ENCODE measurements around the gene DEDD. TPM values are rescaled to one million over a fixed set of nuclear protein-coding genes. Genes with fewer than 3 reads are reported as not detected.

DEDD gene
- total RNA-seq, 2 experiments from 2014 or later: 21.1 to 41.9 TPM

DNA sequence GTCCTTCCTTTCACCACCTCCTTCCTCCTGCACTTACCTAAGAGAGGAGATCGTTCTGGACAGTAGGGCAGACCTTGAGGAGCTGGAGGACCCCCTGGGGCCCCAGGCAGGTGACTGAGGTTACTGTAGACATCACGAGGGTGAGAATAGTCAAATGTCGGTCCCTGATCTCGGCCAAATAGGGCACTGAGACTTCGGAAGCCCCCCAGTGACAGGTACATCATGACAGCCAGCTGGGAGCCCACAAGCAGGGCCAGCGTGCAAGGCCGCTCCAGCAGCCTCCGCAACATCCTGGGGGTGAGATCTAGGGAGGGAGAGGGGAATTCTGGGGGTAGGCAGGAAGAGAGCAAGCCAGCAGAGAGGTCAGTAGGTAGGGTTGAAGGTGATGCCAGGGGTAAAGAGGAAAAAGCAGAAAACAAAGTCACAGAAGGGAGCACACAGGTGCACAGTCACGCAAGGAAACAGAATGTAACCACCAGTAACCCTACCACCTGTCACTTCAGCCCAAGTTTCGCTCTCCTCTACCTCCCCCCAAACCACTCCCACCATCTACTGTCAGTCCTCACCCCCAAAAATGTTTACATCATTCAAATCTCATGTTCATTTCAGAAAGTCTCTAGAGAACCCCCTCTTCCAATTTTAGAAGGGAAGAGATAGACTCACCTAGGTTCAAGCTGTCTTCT, 43.4 kb upstream of the DEDD start:
- H3K9me3 ChIP-seq (ENCODE audit: low read length): no peaks in the 10 kb centered on the region
- ChIA-PET POLR2A (interaction anchor here (1.0 to 3.1 kb wide), 3 partner anchors 9 to 522 kb away, joined by 5 to 23 read pairs (median 5); partner anchors contain the start of genes PPOX and TOMM40L), CTCF (ENCODE audit: unreplicated experiment) (interaction anchor here (1.4 to 1.8 kb wide), 3 partner anchors 10 to 50 kb away, joined by 3 to 10 read pairs (median 4); partner anchors contain the start of genes DEDD, PPOX and TOMM40L)
- peak overlapping the region; percentile 60 for H3K27ac ChIP-seq (ENCODE audit: low read depth, low read length, poor library complexity, severe bottlenecking)
- H2AFZ ChIP-seq (ENCODE audit: low read length): no peak overlapping the region
- BruUV-seq (replicated peaks): no TSS peak
- H4K20me1 ChIP-seq (ENCODE audit: insufficient read depth, low read length): no peaks in the 10 kb centered on the region
- DNase-seq (ENCODE audit: low spot score): peak; percentile 62
- H3K4me2 ChIP-seq (ENCODE audit: low read length): peak overlapping the region; percentile 99
- peaks cover 46% of the 10 kb centered on the region for H3K36me3 ChIP-seq (ENCODE audit: insufficient read depth, low read length)
- peaks cover 29% of the 10 kb centered on the region for H3K4me1 ChIP-seq (ENCODE audit: insufficient read depth, low read length, poor library complexity, severe bottlenecking)
- H3K9me2 ChIP-seq (ENCODE audit: insufficient read depth, low read length): no peaks in the 10 kb centered on the region
- TF ChIP-seq, protein P1, sequence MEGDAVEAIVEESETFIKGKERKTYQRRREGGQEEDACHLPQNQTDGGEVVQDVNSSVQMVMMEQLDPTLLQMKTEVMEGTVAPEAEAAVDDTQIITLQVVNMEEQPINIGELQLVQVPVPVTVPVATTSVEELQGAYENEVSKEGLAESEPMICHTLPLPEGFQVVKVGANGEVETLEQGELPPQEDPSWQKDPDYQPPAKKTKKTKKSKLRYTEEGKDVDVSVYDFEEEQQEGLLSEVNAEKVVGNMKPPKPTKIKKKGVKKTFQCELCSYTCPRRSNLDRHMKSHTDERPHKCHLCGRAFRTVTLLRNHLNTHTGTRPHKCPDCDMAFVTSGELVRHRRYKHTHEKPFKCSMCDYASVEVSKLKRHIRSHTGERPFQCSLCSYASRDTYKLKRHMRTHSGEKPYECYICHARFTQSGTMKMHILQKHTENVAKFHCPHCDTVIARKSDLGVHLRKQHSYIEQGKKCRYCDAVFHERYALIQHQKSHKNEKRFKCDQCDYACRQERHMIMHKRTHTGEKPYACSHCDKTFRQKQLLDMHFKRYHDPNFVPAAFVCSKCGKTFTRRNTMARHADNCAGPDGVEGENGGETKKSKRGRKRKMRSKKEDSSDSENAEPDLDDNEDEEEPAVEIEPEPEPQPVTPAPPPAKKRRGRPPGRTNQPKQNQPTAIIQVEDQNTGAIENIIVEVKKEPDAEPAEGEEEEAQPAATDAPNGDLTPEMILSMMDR (conservative IDR thresholded peaks at IDR 0.05; ENCODE audit: low read length): no peak
- no peak for TF ChIP-seq EZH2phosphoT487 (IDR thresholded peaks at IDR 0.05; ENCODE audit: borderline replicate concordance, low read depth, low read length)
- H3K4me3 ChIP-seq (ENCODE audit: low read depth, low read length, poor library complexity, severe bottlenecking): peak overlapping the region; percentile 86
- intact Hi-C loops (cut with micrococcal nuclease; ENCODE audit: unreplicated experiment): no loop called here
- H3K79me2 ChIP-seq (ENCODE audit: insufficient read depth, low read depth, low read length): peaks cover 9% of the 10 kb centered on the region; the same call in 1 of the 2 replicates

DNA sequence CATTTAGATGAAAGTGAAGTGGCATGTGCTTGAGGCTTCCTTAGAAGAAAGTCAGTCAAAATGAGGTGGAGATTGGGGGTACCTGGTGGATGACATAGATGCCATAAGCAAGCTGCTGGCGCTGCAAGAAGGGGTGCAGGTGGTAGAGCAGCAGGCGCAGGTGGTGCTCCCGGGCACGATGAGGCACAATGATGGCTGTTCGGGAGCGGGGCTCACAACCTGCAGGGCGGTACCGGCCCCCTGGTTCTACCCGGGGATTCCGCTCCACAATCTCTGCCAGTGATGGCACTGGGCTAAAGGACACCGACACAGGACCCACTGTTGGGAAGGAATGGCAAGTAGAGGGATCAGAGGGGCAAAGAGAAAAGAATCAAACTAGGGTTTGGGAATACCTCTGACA, 42.4 kb upstream of the DEDD start:
- Histone ChIP-seq H3K4me2 (ENCODE audit: low read length) (peak overlapping the region; percentile 99; the same call in 1 of the 2 replicates), H3K9me2 (ENCODE audit: insufficient read depth, low read length) (no peaks in the 10 kb centered on the region), H3K36me3 (ENCODE audit: insufficient read depth, low read length) (peaks cover 53% of the 10 kb centered on the region), H2AFZ (ENCODE audit: low read length) (no peak overlapping the region), H3K79me2 (ENCODE audit: insufficient read depth, low read depth, low read length) (peaks cover 9% of the 10 kb centered on the region; the same call in 1 of the 2 replicates), H3K4me3 (ENCODE audit: low read depth, low read length, poor library complexity, severe bottlenecking) (no peak overlapping the region), H3K4me1 (ENCODE audit: insufficient read depth, low read length, poor library complexity, severe bottlenecking) (peaks cover 29% of the 10 kb centered on the region), H3K9me3 (ENCODE audit: low read length) (no peaks in the 10 kb centered on the region), H3K27ac (ENCODE audit: low read depth, low read length, poor library complexity, severe bottlenecking) (peak overlapping the region; percentile 60), H4K20me1 (ENCODE audit: insufficient read depth, low read length) (no peaks in the 10 kb centered on the region)
- TF ChIP-seq EZH2phosphoT487 (IDR thresholded peaks at IDR 0.05; ENCODE audit: borderline replicate concordance, low read depth, low read length): no peak
- TF ChIP-seq, protein P1 (conservative IDR thresholded peaks at IDR 0.05; ENCODE audit: low read length): no peak
- no peak for DNase-seq (ENCODE audit: low spot score)
- CTCF ChIA-PET (ENCODE audit: unreplicated experiment): no interaction called here
- intact Hi-C loops (cut with micrococcal nuclease; ENCODE audit: unreplicated experiment): no loop called here
- POLR2A ChIA-PET: interaction anchor here (3.1 kb wide), 1 partner anchor 8 kb away, joined by 23 read pairs; the partner anchor contains the start of gene PPOX
- no TSS peak for BruUV-seq (replicated peaks)

DNA sequence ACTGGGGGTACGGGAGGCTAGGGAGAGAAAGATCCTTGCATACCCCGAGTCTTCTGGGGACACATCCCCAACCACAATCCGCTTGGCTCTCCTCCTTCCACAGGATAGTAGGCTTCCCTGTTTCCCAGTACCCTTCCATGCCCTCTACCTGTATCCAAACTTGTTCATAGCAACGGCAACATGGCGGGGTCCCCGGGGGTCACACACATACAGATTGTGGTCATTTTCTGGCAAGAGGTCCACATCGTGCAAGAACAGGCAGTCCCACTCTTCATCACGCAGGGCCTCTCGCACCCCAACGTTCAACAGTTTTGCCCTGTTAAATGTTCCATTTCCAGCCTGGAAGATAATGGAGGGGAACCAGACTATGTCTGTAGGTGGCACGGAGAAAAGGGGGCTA, 41.2 kb upstream of the DEDD start:
- no peaks in the 10 kb centered on the region for H3K9me3 ChIP-seq (ENCODE audit: low read length)
- ChIA-PET CTCF (ENCODE audit: unreplicated experiment) (no interaction called here), POLR2A (interaction anchor here (0.7 kb wide), 1 partner anchor 407 kb away, joined by 4 read pairs; no protein-coding TSS in a partner anchor)
- peaks cover 60% of the 10 kb centered on the region for H3K36me3 ChIP-seq (ENCODE audit: insufficient read depth, low read length)
- no peak for DNase-seq (ENCODE audit: low spot score)
- no peak overlapping the region for H3K4me3 ChIP-seq (ENCODE audit: low read depth, low read length, poor library complexity, severe bottlenecking)
- H3K4me2 ChIP-seq (ENCODE audit: low read length): no peak overlapping the region
- H3K4me1 ChIP-seq (ENCODE audit: insufficient read depth, low read length, poor library complexity, severe bottlenecking): peaks cover 29% of the 10 kb centered on the region
- H3K27ac ChIP-seq (ENCODE audit: low read depth, low read length, poor library complexity, severe bottlenecking): no peak overlapping the region
- H4K20me1 ChIP-seq (ENCODE audit: insufficient read depth, low read length): no peaks in the 10 kb centered on the region
- H3K79me2 ChIP-seq (ENCODE audit: insufficient read depth, low read depth, low read length): peaks cover 9% of the 10 kb centered on the region; the same call in 1 of the 2 replicates
- no peaks in the 10 kb centered on the region for H3K9me2 ChIP-seq (ENCODE audit: insufficient read depth, low read length)
- intact Hi-C loops (cut with micrococcal nuclease; ENCODE audit: unreplicated experiment): no loop called here
- no peak overlapping the region for H2AFZ ChIP-seq (ENCODE audit: low read length)
- TF ChIP-seq, protein P1 (conservative IDR thresholded peaks at IDR 0.05; ENCODE audit: low read length): no peak
- no TSS peak for BruUV-seq (replicated peaks)
